Neural progenitor cell (in vitro differentiated cells): Measurements from ENCODE around the gene TMEM229B. TPM values are rescaled to one million over a fixed set of nuclear protein-coding genes. Genes with fewer than 3 reads are reported as not detected.
"Not testable (repeated sequence)": the region's sequence is repeated elsewhere in the genome, so short reads cannot be mapped to it uniquely, and the experiment has no call there.

Experiments
- DNase-seq: peaks from one replicate; pipeline ENCODE4 v3.0.0-alpha.2; 2016; ENCODE audit warnings: low spot score
- H2AFZ ChIP-seq: fragments of 200-600 bp; sonication (generic); replicated peaks from 2 replicates; pipeline ENCODE4 v1.6.1; 2016; ENCODE audit warnings: antibody characterized with exemption
- H3F3A ChIP-seq: fragments of 200-600 bp; sonication (generic); 2 replicates; pipeline ENCODE4 v1.6.1; 2016; ENCODE audit warnings: antibody characterized with exemption, low read depth
- H3K27ac ChIP-seq: fragments of 200-600 bp; sonication (generic); 2 replicates; pipeline ENCODE4 v1.5.1; 2016; ENCODE audit warnings: mild to moderate bottlenecking
- H3K27me3 ChIP-seq: fragments of 200-600 bp; sonication (generic); 2 replicates; pipeline ENCODE4 v1.6.1; 2016; ENCODE audit warnings: mild to moderate bottlenecking, moderate library complexity
- H3K36me3 ChIP-seq: fragments of 200-600 bp; sonication (generic); 2 replicates; pipeline ENCODE4 v1.5.1; 2016
- H3K4me1 ChIP-seq: fragments of 200-600 bp; sonication (generic); 2 replicates; pipeline ENCODE4 v1.6.1; 2016; ENCODE audit warnings: mixed run types
- H3K4me2 ChIP-seq: fragments of 200-600 bp; sonication (generic); 2 replicates; pipeline ENCODE4 v1.6.1; 2016
- H3K4me3 ChIP-seq: fragments of 200-600 bp; sonication (generic); 2 replicates; pipeline ENCODE4 v1.5.1; 2016
- H3K79me2 ChIP-seq: fragments of 200-600 bp; sonication (generic); 2 replicates; pipeline ENCODE4 v1.6.1; 2016; ENCODE audit warnings: low read depth
- H3K9ac ChIP-seq: fragments of 200-600 bp; sonication (generic); 2 replicates; pipeline ENCODE4 v1.6.1; 2016
- H3K9me3 ChIP-seq: fragments of 200-600 bp; sonication (generic); 2 replicates; pipeline ENCODE4 v1.5.1; 2016; ENCODE audit warnings: low read depth
- H4K20me1 ChIP-seq: fragments of 200-600 bp; sonication (generic); 2 replicates; pipeline ENCODE4 v1.6.1; 2016; ENCODE audit warnings: low read depth
- H3K27ac Mint-ChIP-seq: 3 replicates; pipeline ENCODE4 v1.8.0; 2021; ENCODE audit warnings: mixed read lengths
- H3K27me3 Mint-ChIP-seq: 2 replicates; pipeline ENCODE4 v1.8.0; 2022; ENCODE audit warnings: low read depth, mild to moderate bottlenecking, inconsistent platforms, moderate library complexity, mixed read lengths; ENCODE audit not compliant: insufficient read depth
- H3K36me3 Mint-ChIP-seq: 3 replicates; pipeline ENCODE4 v1.8.0; 2021; ENCODE audit warnings: mixed read lengths
- H3K4me1 Mint-ChIP-seq: 3 replicates; pipeline ENCODE4 v1.8.0; 2021; ENCODE audit warnings: mixed read lengths
- H3K4me3 Mint-ChIP-seq: 3 replicates; pipeline ENCODE4 v1.8.0; 2021; ENCODE audit warnings: mild to moderate bottlenecking, moderate library complexity, mixed read lengths
- H3K9me3 Mint-ChIP-seq: 3 replicates; pipeline ENCODE4 v1.8.0; 2020; ENCODE audit warnings: mixed read lengths
- EZH2 ChIP-seq: fragments of 200-600 bp; sonication (generic); IDR thresholded peaks from 2 replicates; pipeline ENCODE4 v1.6.1; 2017; ENCODE audit warnings: antibody characterized with exemption, mild to moderate bottlenecking, moderate library complexity
- EZH2phosphoT487 ChIP-seq: fragments of 200-600 bp; sonication (generic); IDR thresholded peaks from 2 replicates; pipeline ENCODE4 v1.6.1; 2017; ENCODE audit warnings: antibody characterized with exemption
- total RNA-seq: library from RNA; depleted of rRNA; stranded (reverse); fragments of >200 nt; gene quantifications from 2 replicates; pipeline ENCODE4 v1.2.3, GENCODE V29; 2015; ENCODE audit warnings: low replicate concordance
- TF ChIP-seq, protein P1 (sequence below): fragments of 200-600 bp; sonication (generic); IDR thresholded peaks from 2 replicates; pipeline ENCODE4 v1.5.1; 2017; ENCODE audit warnings: antibody characterized with exemption, mild to moderate bottlenecking

The TMEM229B gene
- total RNA-seq, 1 donor from 2014 or later: not detected

DNA sequence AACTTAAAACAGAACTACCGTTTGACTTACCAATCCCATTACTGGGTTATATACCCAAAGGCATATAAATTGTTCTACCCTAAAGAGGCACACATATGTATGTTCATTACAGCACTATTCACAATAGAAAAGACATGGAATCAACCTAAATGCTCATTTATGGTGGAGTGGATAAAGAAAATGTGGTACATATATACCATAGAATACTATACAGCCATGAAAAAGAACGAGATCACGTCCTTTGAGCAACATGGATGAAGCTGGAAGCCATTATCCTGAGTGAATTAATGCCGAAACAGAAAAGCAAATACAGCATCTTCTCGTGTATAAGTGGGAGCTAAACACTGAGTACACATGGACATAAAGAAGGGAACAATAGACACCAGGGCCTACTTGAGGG lies 31.8 kb downstream of the TMEM229B start:
- Histone ChIP-seq H3K79me2 (no peaks in the 10 kb centered on the region), H3K36me3 (no peaks in the 10 kb centered on the region), H2AFZ (no peak overlapping the region), H3K27me3 (no peaks in the 10 kb centered on the region), H3K9ac (no peak overlapping the region), H3K4me3 (no peak overlapping the region), H3K9me3 (no peaks in the 10 kb centered on the region), H3K4me1 (no peaks in the 10 kb centered on the region), H3K27ac (no peak overlapping the region), H3F3A (peaks cover 21% of the 10 kb centered on the region), H3K4me2 (no peak overlapping the region), H4K20me1 (no peaks in the 10 kb centered on the region)
- H3K36me3 Mint-ChIP-seq: no peaks in the 10 kb centered on the region
- no peak for DNase-seq
- H3K9me3 Mint-ChIP-seq: no peaks in the 10 kb centered on the region
- peaks cover 13% of the 10 kb centered on the region for H3K4me1 Mint-ChIP-seq
- H3K27ac Mint-ChIP-seq: no peak overlapping the region
- H3K4me3 Mint-ChIP-seq: no peak overlapping the region
- H3K27me3 Mint-ChIP-seq: no peaks in the 10 kb centered on the region
- TF ChIP-seq EZH2: no peak
- TF ChIP-seq, protein P1, sequence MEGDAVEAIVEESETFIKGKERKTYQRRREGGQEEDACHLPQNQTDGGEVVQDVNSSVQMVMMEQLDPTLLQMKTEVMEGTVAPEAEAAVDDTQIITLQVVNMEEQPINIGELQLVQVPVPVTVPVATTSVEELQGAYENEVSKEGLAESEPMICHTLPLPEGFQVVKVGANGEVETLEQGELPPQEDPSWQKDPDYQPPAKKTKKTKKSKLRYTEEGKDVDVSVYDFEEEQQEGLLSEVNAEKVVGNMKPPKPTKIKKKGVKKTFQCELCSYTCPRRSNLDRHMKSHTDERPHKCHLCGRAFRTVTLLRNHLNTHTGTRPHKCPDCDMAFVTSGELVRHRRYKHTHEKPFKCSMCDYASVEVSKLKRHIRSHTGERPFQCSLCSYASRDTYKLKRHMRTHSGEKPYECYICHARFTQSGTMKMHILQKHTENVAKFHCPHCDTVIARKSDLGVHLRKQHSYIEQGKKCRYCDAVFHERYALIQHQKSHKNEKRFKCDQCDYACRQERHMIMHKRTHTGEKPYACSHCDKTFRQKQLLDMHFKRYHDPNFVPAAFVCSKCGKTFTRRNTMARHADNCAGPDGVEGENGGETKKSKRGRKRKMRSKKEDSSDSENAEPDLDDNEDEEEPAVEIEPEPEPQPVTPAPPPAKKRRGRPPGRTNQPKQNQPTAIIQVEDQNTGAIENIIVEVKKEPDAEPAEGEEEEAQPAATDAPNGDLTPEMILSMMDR: no peak

DNA sequence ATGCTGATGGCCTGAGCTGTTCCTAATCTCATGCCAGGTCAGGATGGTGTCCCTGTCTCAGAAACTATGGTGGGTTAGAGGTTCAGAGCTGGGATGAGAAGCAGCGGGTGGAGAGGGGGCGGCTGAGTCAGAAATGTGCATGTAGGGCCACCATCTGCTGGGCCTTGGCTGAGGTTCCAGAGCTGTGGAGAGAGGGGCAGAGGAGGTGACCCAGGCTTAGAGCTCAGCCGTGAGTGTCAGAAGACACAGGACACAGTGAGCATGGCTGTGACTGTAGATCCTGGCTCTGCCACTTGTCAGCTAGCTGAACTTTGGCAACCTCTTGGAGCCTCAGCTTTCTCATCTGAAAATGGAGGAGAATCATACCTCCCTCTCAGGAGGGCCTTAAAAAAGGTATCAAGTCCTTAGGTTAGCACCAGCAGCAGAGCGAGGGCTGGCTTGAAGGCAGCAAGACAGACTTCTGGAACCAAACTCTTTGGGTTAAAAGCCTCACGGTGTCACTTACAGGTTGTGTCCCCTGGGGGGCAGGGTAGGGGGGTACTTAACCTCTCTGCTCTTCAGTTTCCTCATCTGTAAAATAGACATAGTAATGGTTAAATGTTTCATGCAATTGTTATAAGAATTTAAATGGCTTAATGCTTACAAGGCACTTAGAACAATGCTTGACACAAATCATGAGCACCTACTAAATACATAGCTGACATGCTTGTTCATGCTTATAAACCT lies 34.8 kb downstream of the TMEM229B start:
- TF ChIP-seq, protein P1: no peak
- no peak for TF ChIP-seq EZH2
- TF ChIP-seq EZH2phosphoT487: no peak
- Histone ChIP-seq H4K20me1 (no peaks in the 10 kb centered on the region), H3K36me3 (no peaks in the 10 kb centered on the region), H3K9me3 (no peaks in the 10 kb centered on the region), H3K27me3 (no peaks in the 10 kb centered on the region), H3K79me2 (no peaks in the 10 kb centered on the region), H3K27ac (no peak overlapping the region), H3K9ac (no peak overlapping the region), H3F3A (peaks cover 15% of the 10 kb centered on the region), H3K4me2 (no peak overlapping the region), H2AFZ (no peak overlapping the region), H3K4me1 (no peaks in the 10 kb centered on the region), H3K4me3 (no peak overlapping the region)
- DNase-seq: no peak
- Mint-ChIP-seq H3K36me3 (peaks cover 3% of the 10 kb centered on the region), H3K4me1 (peaks cover 10% of the 10 kb centered on the region), H3K4me3 (no peak overlapping the region), H3K9me3 (peaks cover 11% of the 10 kb centered on the region), H3K27ac (no peak overlapping the region), H3K27me3 (peaks cover 2% of the 10 kb centered on the region)

DNA sequence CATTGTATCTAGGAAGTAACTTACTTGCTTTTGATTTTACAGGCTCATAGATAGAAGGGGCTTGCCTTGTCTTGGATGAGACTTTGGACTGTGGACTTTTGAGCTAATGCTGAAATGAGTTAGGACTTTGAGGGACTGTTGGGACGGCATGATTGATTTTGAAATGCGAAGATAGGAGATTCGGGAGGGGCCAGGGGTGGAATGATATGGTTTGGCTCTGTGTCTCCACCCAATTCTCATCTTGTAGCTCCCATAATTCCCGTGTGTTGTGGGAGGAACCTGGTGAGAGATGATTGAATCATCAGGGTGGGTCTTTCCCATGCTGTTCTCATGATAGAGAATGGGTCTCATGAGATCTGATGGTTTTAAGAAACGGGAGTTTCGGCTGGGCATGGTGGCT lies 36.9 kb downstream of the TMEM229B start:
- DNase-seq, H3K4me3 ChIP-seq, H3K9ac ChIP-seq, H3K4me1 Mint-ChIP-seq, H3K27ac Mint-ChIP-seq, H3K27me3 ChIP-seq, H3K4me3 Mint-ChIP-seq, H3K4me1 ChIP-seq, H4K20me1 ChIP-seq, H2AFZ ChIP-seq, H3K36me3 Mint-ChIP-seq, H3K4me2 ChIP-seq, H3F3A ChIP-seq, H3K27me3 Mint-ChIP-seq, H3K27ac ChIP-seq, H3K36me3 ChIP-seq, H3K9me3 ChIP-seq, H3K79me2 ChIP-seq: not testable (repeated sequence)
- H3K9me3 Mint-ChIP-seq: peaks cover 14% of the 10 kb centered on the region

DNA sequence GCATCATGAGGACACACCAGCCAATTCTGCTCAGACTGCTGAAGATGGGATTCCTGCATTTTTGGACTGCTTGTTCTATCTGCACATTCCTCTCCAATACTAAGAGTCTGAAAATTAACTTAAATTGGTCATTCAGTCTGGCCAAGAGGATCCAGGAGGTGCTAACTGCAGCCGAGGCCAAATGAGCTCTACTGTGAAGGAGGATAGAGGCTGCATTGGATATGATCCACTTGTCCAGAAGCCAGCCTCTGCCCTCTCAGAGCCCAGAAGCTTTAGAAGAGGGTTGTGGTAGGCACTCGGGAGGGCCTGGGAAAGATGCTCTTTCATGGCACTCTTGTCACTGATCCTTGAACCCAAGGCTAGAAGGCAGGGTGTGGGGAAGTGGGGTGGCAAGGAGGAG lies 39.4 kb downstream of the TMEM229B start:
- Mint-ChIP-seq H3K27ac (no peak overlapping the region), H3K27me3 (peaks cover 7% of the 10 kb centered on the region), H3K4me3 (no peak overlapping the region), H3K36me3 (peaks cover 3% of the 10 kb centered on the region), H3K4me1 (no peaks in the 10 kb centered on the region), H3K9me3 (peaks cover 14% of the 10 kb centered on the region)
- no peak for DNase-seq
- Histone ChIP-seq H3K27ac (no peak overlapping the region), H3F3A (no peaks in the 10 kb centered on the region), H3K4me1 (no peaks in the 10 kb centered on the region), H3K79me2 (no peaks in the 10 kb centered on the region), H4K20me1 (no peaks in the 10 kb centered on the region), H2AFZ (no peak overlapping the region), H3K4me3 (no peak overlapping the region), H3K36me3 (no peaks in the 10 kb centered on the region), H3K9me3 (no peaks in the 10 kb centered on the region), H3K4me2 (no peak overlapping the region), H3K27me3 (no peaks in the 10 kb centered on the region), H3K9ac (no peak overlapping the region)
- TF ChIP-seq EZH2phosphoT487: no peak
- TF ChIP-seq EZH2: no peak
- TF ChIP-seq, protein P1: no peak
